Measurements from ENCODE around the gene MTCL1.

DNA sequence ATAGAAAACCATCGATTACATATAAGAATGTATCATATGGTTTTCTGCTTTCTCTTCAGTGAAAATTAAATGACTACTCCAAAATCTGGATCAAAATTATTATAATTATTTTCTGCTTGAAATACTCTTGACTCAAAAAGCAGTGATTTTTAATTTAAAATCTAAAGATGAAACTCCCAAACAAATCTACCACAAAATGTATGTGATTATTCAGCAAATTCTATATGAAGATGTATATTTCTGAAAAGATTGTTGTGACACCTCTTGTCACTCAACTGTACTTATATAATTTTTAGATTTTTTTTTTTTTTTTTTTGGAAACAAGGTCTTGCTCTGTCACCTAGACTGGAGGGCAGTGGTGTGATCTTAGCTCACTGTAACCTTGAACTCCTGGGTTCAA, 98.6 kb downstream of the MTCL1 start:
- TF ChIP-seq EGR1 (IDR thresholded peaks at IDR 0.05): no peak
- TF ChIP-seq TAF1 (IDR thresholded peaks at IDR 0.05; ENCODE audit: low read depth): no peak
- no peak for TF ChIP-seq NFIC (IDR thresholded peaks at IDR 0.05)
- TF ChIP-seq FOXM1 (IDR thresholded peaks at IDR 0.05; ENCODE audit: borderline replicate concordance, low read depth): no peak
- TF ChIP-seq ZBTB7A (IDR thresholded peaks at IDR 0.05; ENCODE audit: low read depth): no peak
- TF ChIP-seq REST (IDR thresholded peaks at IDR 0.05; ENCODE audit: low read depth): no peak
- TF ChIP-seq RAD21 (IDR thresholded peaks at IDR 0.05; ENCODE audit: low read depth): no peak
- TF ChIP-seq EP300 (IDR thresholded peaks at IDR 0.05; ENCODE audit: borderline replicate concordance): no peak
- no peak for TF ChIP-seq MAX (IDR thresholded peaks at IDR 0.05)
- TF ChIP-seq USF1 (IDR thresholded peaks at IDR 0.05): no peak
- no peak for TF ChIP-seq YY1 (IDR thresholded peaks at IDR 0.05; ENCODE audit: low read depth)
- no peak for TF ChIP-seq TCF12 (IDR thresholded peaks at IDR 0.05; ENCODE audit: low read depth)
- TF ChIP-seq CREB1 (IDR thresholded peaks at IDR 0.05; ENCODE audit: low read depth): no peak
- TF ChIP-seq CEBPB (IDR thresholded peaks at IDR 0.05): no peak

Data from Ishikawa (cell line).